K562 (cell line): ENCODE measurements around the gene ZNF597. TPM values are rescaled to one million over a fixed set of nuclear protein-coding genes. Genes with fewer than 3 reads are reported as not detected.

ENCODE experiments used
- ATAC-seq: fragments of 200-7000 bp; cut with Tn5 transposase; 3 replicates; pipeline ENCODE4 v1.9.1; 2020; ENCODE audit warnings: moderate library complexity
- BruUV-seq: library from RNA; stranded (reverse); fragments of 400-500 nt; replicated peaks from 2 replicates; lab custom pipeline; 2021; lab: Mats Ljungman, UMichigan
- CTCF ChIA-PET: fragments of 300-600 bp; formaldehyde crosslinking; extraction: SDS; loops from one replicate; lab custom pipeline; 2021; ENCODE audit warnings: low intra/inter-chr PET ratio; lab: Yijun Ruan, JAX
- POLR2A ChIA-PET: fragments of 300-600, 350-650 bp; sonication (Branson Sonifier 250); formaldehyde crosslinking; extraction: SDS; loops from one replicate; lab custom pipeline; 2021; ENCODE audit warnings: antibody characterized with exemption, inconsistent platforms; lab: Yijun Ruan, JAX
- DNase-seq, 4 experiments: peaks; one replicate each; pipeline versions ENCODE4 v3.0.0 to v3.0.0-alpha.2; 2011 to 2018; ENCODE audit warnings: low spot score in 3 of 4, mixed read lengths in 3 of 4; ENCODE audit errors: extremely low read depth in 1 of 4
- FAIRE-seq: peaks from 2 replicates; lab custom pipeline; 2011; peaks lifted over from hg19 to GRCh38; lab: Jason Lieb, UNC
- H2AFZ ChIP-seq: 2 replicates; pipeline ENCODE4 v1.6.0; 2011; ENCODE audit warnings: low read depth, low read length, control low read depth, inconsistent platforms
- H3K27ac ChIP-seq: fragments of 200-600 bp; 3 replicates; pipeline ENCODE4 v1.8.0; 2011; ENCODE audit warnings: low read depth, mild to moderate bottlenecking, control low read depth, inconsistent platforms, low read length, moderate library complexity, mixed read lengths; ENCODE audit errors: extremely low read depth
- H3K27me3 ChIP-seq, 2 experiments: fragments of 300-600 bp in 1 of 2; 2 replicates in 1 of 2; 3 replicates in 1 of 2; pipeline versions ENCODE4 v1.6.0 to v1.8.0; 2011; ENCODE audit warnings: inconsistent platforms in 2 of 2, low read length in 2 of 2, mild to moderate bottlenecking in 1 of 2, mixed read lengths in 1 of 2, moderate library complexity in 1 of 2; ENCODE audit not compliant: control insufficient read depth in 2 of 2, insufficient read depth in 2 of 2
- H3K36me3 ChIP-seq: fragments of 300-600 bp; 3 replicates; pipeline ENCODE4 v1.8.0; 2011; ENCODE audit warnings: mild to moderate bottlenecking, low read length, inconsistent platforms; ENCODE audit not compliant: control insufficient read depth, insufficient read depth
- H3K4me1 ChIP-seq, 2 experiments: fragments of 200-600 bp in 1 of 2; replicated peaks in 1 of 2; 2 replicates in 1 of 2; 3 replicates in 1 of 2; pipeline versions ENCODE4 v1.5.1 to v1.8.0; 2011; ENCODE audit warnings: inconsistent platforms in 2 of 2, low read length in 2 of 2, mild to moderate bottlenecking in 1 of 2, mixed read lengths in 1 of 2, moderate library complexity in 1 of 2; ENCODE audit not compliant: control insufficient read depth in 2 of 2, insufficient read depth in 2 of 2
- H3K4me2 ChIP-seq: 2 replicates; pipeline ENCODE4 v1.6.1; 2011; ENCODE audit warnings: low read length, control low read depth, inconsistent platforms, mixed read lengths; ENCODE audit not compliant: insufficient read depth
- H3K4me3 ChIP-seq: fragments of 200-600 bp; sonication (generic), shearing (Covaris generic); 2 replicates; pipeline ENCODE4 v1.5.1; 2016; ENCODE audit warnings: control low read depth, inconsistent platforms
- H3K79me2 ChIP-seq: fragments of 200-600 bp; 3 replicates; pipeline ENCODE4 v1.8.0; 2011; ENCODE audit warnings: low read length, inconsistent platforms; ENCODE audit not compliant: control insufficient read depth, insufficient read depth
- H3K9ac ChIP-seq, 2 experiments: 2 replicates each; pipeline versions ENCODE4 v1.6.0 to v1.6.1; 2011; ENCODE audit warnings: low read depth in 2 of 2, low read length in 2 of 2, control low read depth in 1 of 2, inconsistent platforms in 1 of 2, mild to moderate bottlenecking in 1 of 2, mixed read lengths in 1 of 2; ENCODE audit not compliant: insufficient read depth in 1 of 2
- H3K9me1 ChIP-seq: one replicate; pipeline ENCODE4 v1.6.0; 2011; ENCODE audit warnings: inconsistent platforms, mild to moderate bottlenecking, low read length, moderate library complexity; ENCODE audit not compliant: control insufficient read depth, insufficient read depth
- H3K9me3 ChIP-seq: replicated peaks from 2 replicates; pipeline ENCODE4 v1.5.1; 2011; ENCODE audit warnings: low read depth, low read length, inconsistent platforms; ENCODE audit not compliant: control insufficient read depth, insufficient read depth
- H4K20me1 ChIP-seq: replicated peaks from 2 replicates; pipeline ENCODE4 v1.6.1; 2011; ENCODE audit warnings: low read length, inconsistent platforms, mixed read lengths; ENCODE audit not compliant: control insufficient read depth, insufficient read depth
- BCOR ChIP-seq: fragments of 450-650 bp; IDR thresholded peaks from 2 replicates; pipeline ENCODE4 v1.6.1; 2016
- CREBBP ChIP-seq: IDR thresholded peaks from one replicate; pipeline ENCODE4 v1.6.1; 2012; ENCODE audit warnings: low read depth, mild to moderate bottlenecking, control low read depth, inconsistent platforms, low read length
- E2F3 ChIP-seq: fragments of 250-450 bp; sonication (Bioruptor Pico); IDR thresholded peaks from 2 replicates; pipeline ENCODE4 v1.4.0; 2020; ENCODE audit warnings: mild to moderate bottlenecking
- HDAC2 ChIP-seq: fragments of 450-650 bp; IDR thresholded peaks from 2 replicates; pipeline ENCODE4 v1.6.1; 2016; ENCODE audit warnings: mild to moderate bottlenecking
- SMARCC2 ChIP-seq: fragments of 450-650 bp; IDR thresholded peaks from 2 replicates; pipeline ENCODE4 v1.6.1; 2017; ENCODE audit warnings: antibody characterized with exemption, moderate library complexity, mild to moderate bottlenecking, low read depth
- SRSF7 ChIP-seq: fragments of 200-400 bp; formaldehyde crosslinking; optimal IDR thresholded peaks from 2 replicates; pipeline ENCODE3; 2017; ENCODE audit warnings: mild to moderate bottlenecking, low read depth, low read length
- ZNF239 ChIP-seq: fragments of 250-450 bp; sonication (Bioruptor Pico); IDR thresholded peaks from 2 replicates; pipeline ENCODE4 v1.4.0; 2020; ENCODE audit warnings: mild to moderate bottlenecking
- ZNF77 ChIP-seq: fragments of 250-450 bp; sonication (Bioruptor Pico); IDR thresholded peaks from 2 replicates; pipeline ENCODE4 v1.5.0; 2020
- ZNF778 ChIP-seq: fragments of 450-650 bp; formaldehyde crosslinking; IDR thresholded peaks from 2 replicates; pipeline ENCODE4 v1.4.0; 2020; ENCODE audit warnings: mild to moderate bottlenecking, moderate library complexity
- WGBS: fragments of 100-300 bp; shearing (Covaris generic); methylation state at CpG from one replicate; pipeline ENCODE4 v1.1.6; 2016; ENCODE audit warnings: low coverage, mixed read lengths; ENCODE audit not compliant: insufficient coverage; ENCODE audit errors: missing lambda C conversion rate; 5-methylcytosine and 5-hydroxymethylcytosine counted together
- in situ Hi-C: fragments of 300-500 bp; cut with MboI; formaldehyde crosslinking; loops from 4 replicates; pipeline ENCODE4 v1.15.0; 2018; ENCODE audit warnings: inconsistent platforms, mixed read lengths
- intact Hi-C: fragments of 100-400 bp; cut with micrococcal nuclease; formaldehyde crosslinking; loops from 2 replicates; pipeline ENCODE4 v1.14.2; 2022
- polyA plus RNA-seq, 8 experiments: library from polyadenylated mRNA; depleted of rRNA in 4 of 8; stranded (reverse) in 5 of 8; unstranded in 3 of 8; fragments of >200 nt; fragmentation: Nextera tagmentation in 2 of 8; fragmentation: Illumina TruSeq in 1 of 8; extraction: Ambion mirVana in 2 of 8; extraction: Trizol in 1 of 8; gene quantifications; 2 replicates each; pipeline versions ENCODE4 v1.2.1 to v1.2.3, GENCODE V29; 2011 to 2014; ENCODE audit warnings: inconsistent platforms in 1 of 8, missing spikeins in 1 of 8
- total RNA-seq, 7 experiments: library from RNA; depleted of rRNA in 6 of 7; stranded (reverse); fragments of >200 nt in 6 of 7; fragmentation: Illumina TruSeq in 2 of 7; extraction: Trizol in 2 of 7; gene quantifications; 2 replicates each; pipeline versions ENCODE4 v1.2.1 to v1.2.3, GENCODE V29; 2011 to 2021; ENCODE audit warnings: low replicate concordance in 1 of 7
- TF ChIP-seq, protein P1 (sequence below): sonication (generic); formaldehyde crosslinking; IDR thresholded peaks from 2 replicates; pipeline ENCODE4 v1.8.0; 2022; ENCODE audit warnings: mild to moderate bottlenecking, missing genetic modification reagents

The ZNF597 gene
- total and polyA plus RNA-seq, 9 of the 15 experiments (the other 6 are each of a cell fraction or from before 2014, with no cell fraction given): 0.14 to 0.68 (median 0.42) TPM

DNA sequence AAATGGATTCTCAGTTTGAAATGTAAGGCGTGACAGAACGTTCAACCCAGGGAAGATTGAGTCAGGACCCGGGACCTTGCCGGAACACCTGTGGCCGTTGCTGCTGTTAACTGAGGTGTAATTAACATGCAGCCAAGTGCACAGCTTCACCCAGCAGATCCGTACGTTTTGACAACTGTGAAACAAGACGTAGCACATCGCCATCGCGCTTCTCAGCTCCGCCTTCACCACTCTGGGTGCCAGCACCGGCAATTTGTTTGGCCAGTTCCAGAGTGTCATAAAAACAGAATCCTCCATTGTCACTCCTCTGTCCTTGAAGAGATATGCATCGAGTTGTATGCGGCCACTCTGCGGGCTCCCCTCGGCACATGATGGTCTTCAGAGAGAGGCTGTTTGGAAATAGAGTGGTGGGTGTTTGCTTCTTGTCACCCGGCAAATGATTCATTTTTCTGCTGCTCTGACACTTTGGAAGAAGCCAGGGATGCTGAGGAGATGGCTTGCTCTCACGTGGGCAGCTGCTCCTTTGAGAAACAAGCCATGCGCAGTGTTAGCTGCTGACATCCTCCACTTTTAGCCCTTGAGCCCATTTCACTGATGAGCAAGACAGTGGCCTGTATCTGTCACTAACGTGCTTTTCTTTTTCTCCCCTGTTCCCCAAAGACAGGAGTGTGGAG lies 22.7 kb upstream of the ZNF597 start:
- H4K20me1 ChIP-seq: peaks cover 12% of the 10 kb centered on the region; the same call in 1 of the 2 replicates

More for the DNA sequence above, 22.7 kb upstream of the ZNF597 start:
- DNase-seq (no peak), FAIRE-seq (no peak), ATAC-seq (no peak)
- no TSS peak for BruUV-seq
- H3K9me1 ChIP-seq: peaks cover 2% of the 10 kb centered on the region
- in situ Hi-C loops (no loop called here), intact Hi-C loops (no loop called here)
- H3K36me3 ChIP-seq: peaks cover 8% of the 10 kb centered on the region; the same call in 1 of the 3 replicates
- 91% methylated on average over 21 of the region's 21 CpGs for WGBS
- no peak overlapping the region for H2AFZ ChIP-seq
- peaks cover 0 to 6% of the 10 kb centered on the region in 2 experiments; a peak in 3 of 5 replicates for H3K4me1 ChIP-seq
- H3K9me3 ChIP-seq: no peaks in the 10 kb centered on the region
- H3K27ac ChIP-seq: no peak overlapping the region
- TF ChIP-seq CREBBP (no peak), SMARCC2 (no peak), SRSF7 (no peak), BCOR (no peak), ZNF239 (CRISPR knock-in tag) (no peak), HDAC2 (no peak), E2F3 (CRISPR knock-in tag) (no peak), ZNF77 (CRISPR knock-in tag) (no peak), ZNF778 (CRISPR knock-in tag) (no peak)
- TF ChIP-seq, protein P1, sequence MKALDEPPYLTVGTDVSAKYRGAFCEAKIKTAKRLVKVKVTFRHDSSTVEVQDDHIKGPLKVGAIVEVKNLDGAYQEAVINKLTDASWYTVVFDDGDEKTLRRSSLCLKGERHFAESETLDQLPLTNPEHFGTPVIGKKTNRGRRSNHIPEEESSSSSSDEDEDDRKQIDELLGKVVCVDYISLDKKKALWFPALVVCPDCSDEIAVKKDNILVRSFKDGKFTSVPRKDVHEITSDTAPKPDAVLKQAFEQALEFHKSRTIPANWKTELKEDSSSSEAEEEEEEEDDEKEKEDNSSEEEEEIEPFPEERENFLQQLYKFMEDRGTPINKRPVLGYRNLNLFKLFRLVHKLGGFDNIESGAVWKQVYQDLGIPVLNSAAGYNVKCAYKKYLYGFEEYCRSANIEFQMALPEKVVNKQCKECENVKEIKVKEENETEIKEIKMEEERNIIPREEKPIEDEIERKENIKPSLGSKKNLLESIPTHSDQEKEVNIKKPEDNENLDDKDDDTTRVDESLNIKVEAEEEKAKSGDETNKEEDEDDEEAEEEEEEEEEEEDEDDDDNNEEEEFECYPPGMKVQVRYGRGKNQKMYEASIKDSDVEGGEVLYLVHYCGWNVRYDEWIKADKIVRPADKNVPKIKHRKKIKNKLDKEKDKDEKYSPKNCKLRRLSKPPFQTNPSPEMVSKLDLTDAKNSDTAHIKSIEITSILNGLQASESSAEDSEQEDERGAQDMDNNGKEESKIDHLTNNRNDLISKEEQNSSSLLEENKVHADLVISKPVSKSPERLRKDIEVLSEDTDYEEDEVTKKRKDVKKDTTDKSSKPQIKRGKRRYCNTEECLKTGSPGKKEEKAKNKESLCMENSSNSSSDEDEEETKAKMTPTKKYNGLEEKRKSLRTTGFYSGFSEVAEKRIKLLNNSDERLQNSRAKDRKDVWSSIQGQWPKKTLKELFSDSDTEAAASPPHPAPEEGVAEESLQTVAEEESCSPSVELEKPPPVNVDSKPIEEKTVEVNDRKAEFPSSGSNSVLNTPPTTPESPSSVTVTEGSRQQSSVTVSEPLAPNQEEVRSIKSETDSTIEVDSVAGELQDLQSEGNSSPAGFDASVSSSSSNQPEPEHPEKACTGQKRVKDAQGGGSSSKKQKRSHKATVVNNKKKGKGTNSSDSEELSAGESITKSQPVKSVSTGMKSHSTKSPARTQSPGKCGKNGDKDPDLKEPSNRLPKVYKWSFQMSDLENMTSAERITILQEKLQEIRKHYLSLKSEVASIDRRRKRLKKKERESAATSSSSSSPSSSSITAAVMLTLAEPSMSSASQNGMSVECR: no peak
- ChIA-PET POLR2A (interaction anchor here (1.3 kb wide), 1 partner anchor 9 kb away, joined by 3 read pairs; no protein-coding TSS in a partner anchor), CTCF (no interaction called here)
- no peak overlapping the region for H3K9ac ChIP-seq
- H3K4me2 ChIP-seq: no peak overlapping the region
- peaks cover 55% of the 10 kb centered on the region for H3K79me2 ChIP-seq
- H3K4me3 ChIP-seq: no peak overlapping the region
- no peaks in the 10 kb centered on the region for H3K27me3 ChIP-seq
